IPS-18a (cell line): ENCODE results near the gene ISCU.

ENCODE experiments used
- H3K27ac ChIP-seq: one replicate; pipeline ENCODE4 v1.5.1; 2013; ENCODE audit warnings: low read length
- H3K27me3 ChIP-seq: one replicate; pipeline ENCODE4 v1.6.1; 2013; ENCODE audit warnings: mild to moderate bottlenecking, low read length; ENCODE audit not compliant: control insufficient read depth, insufficient read depth
- H3K36me3 ChIP-seq: one replicate; pipeline ENCODE4 v1.6.1; 2013; ENCODE audit warnings: low read depth, low read length; ENCODE audit not compliant: control insufficient read depth
- H3K4me1 ChIP-seq: one replicate; pipeline ENCODE4 v1.6.1; 2013; ENCODE audit warnings: low read depth, low read length; ENCODE audit not compliant: control insufficient read depth
- H3K4me3 ChIP-seq: one replicate; pipeline ENCODE4 v1.5.1; 2013; ENCODE audit warnings: low read length
- H3K9ac ChIP-seq: one replicate; pipeline ENCODE4 v1.6.1; 2013; ENCODE audit warnings: mild to moderate bottlenecking, low read length, moderate library complexity
- H3K9me3 ChIP-seq: one replicate; pipeline ENCODE4 v1.6.1; 2013; ENCODE audit warnings: low read depth, low read length; ENCODE audit not compliant: control insufficient read depth

The ISCU gene

GRCh38 chr12:108525681-108526080 is 36.7 kb upstream of the ISCU start:
- H3K9ac ChIP-seq, result no peak overlapping the region
- no peak overlapping the region for H3K27ac ChIP-seq
- no peak overlapping the region for H3K4me3 ChIP-seq
- H3K9me3 ChIP-seq, result no peaks in the 10 kb centered on the region
- no peaks in the 10 kb centered on the region for H3K4me1 ChIP-seq
- no peaks in the 10 kb centered on the region for H3K27me3 ChIP-seq
- H3K36me3 ChIP-seq, result peaks cover 97% of the 10 kb centered on the region

GRCh38 chr12:108526482-108527165 is 35.8 kb upstream of the ISCU start:
- Histone ChIP-seq H3K36me3 (peaks cover 96% of the 10 kb centered on the region), H3K27ac (no peak overlapping the region), H3K4me3 (no peak overlapping the region), H3K9me3 (no peaks in the 10 kb centered on the region), H3K9ac (no peak overlapping the region), H3K27me3 (no peaks in the 10 kb centered on the region), H3K4me1 (no peaks in the 10 kb centered on the region)

- H3K4me3 ChIP-seq, result no peak overlapping the region
- H3K27ac ChIP-seq, result no peak overlapping the region
- H3K9me3 ChIP-seq, result no peaks in the 10 kb centered on the region
- no peaks in the 10 kb centered on the region for H3K4me1 ChIP-seq
- H3K27me3 ChIP-seq, result no peaks in the 10 kb centered on the region
- H3K9ac ChIP-seq, result no peak overlapping the region
- H3K36me3 ChIP-seq, result peaks cover 96% of the 10 kb centered on the region
Observed at GRCh38 chr12:108527166-108527496, 35.3 kb upstream of the ISCU start.

DNA sequence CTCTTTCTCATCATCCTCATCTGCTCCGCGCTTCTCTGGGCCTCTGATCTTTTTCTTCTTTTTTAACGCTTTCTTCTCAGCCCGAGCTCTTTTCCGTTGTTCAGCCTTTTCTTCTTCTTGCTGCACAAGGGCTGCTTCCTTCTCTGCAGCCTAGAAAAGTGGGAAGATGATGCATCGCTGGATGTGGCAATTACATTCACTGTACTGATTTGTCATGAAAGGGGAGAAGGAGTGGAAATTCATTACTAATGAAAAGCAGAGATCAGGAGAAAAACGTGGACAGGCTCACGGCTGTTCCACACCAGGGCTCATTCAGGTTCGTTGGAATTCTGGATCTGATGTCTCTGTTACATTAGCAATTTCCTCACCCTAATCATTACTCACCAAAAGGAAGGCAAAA is 32.2 kb upstream of the ISCU start:
- Histone ChIP-seq H3K4me1 (no peaks in the 10 kb centered on the region), H3K27ac (no peak overlapping the region), H3K9me3 (no peaks in the 10 kb centered on the region), H3K36me3 (peaks cover 90% of the 10 kb centered on the region), H3K9ac (no peak overlapping the region), H3K27me3 (no peaks in the 10 kb centered on the region), H3K4me3 (no peak overlapping the region)

DNA sequence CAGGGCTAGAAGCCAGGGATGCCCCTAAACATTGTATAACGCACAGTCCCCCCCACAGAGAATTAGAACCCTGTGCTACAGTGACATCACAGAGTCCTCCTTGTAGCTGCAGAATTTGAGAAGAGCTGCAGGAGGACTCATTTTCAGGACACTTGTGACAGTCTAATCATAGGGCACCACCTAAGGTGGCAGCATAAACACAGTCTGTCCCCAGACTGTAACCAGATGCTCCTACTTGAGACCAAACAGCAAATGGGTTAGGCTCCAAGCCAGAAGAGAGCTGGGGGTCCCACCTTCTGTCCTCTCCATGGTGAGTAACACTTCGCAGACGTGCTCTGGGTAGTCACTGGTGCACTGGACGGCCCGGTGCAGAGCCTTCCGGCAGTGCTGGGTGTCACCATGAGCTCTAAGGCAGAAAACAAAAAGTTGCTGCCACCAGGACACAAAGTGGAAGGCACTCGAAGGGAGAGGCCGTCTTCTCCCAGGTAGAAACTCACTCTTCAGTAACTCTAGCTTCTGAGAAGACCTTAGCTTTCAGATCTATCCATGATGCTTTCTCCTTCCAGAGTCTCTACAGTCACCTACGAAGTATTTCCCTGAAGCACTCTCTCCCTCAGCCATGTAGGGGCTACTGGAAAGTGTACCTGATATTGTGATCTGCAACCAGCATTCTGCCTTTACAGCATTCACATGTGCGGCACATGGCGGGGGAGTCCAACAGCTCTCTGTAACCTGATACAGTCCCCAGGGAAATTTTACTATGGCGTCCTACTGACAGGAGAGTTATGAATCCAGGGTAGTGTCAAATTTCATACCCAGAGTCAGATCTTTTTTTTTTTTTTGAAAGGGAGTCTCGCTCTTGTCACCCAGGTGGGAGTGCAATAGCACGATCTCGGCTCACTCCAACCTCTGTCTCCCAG is 30.2 kb upstream of the ISCU start:
- Histone ChIP-seq H3K4me3 (no peak overlapping the region), H3K36me3 (peaks cover 90% of the 10 kb centered on the region), H3K27me3 (no peaks in the 10 kb centered on the region), H3K9ac (no peak overlapping the region), H3K4me1 (no peaks in the 10 kb centered on the region), H3K9me3 (no peaks in the 10 kb centered on the region), H3K27ac (no peak overlapping the region)

GRCh38 chr12:108538146-108538545 is 24.2 kb upstream of the ISCU start:
- no peaks in the 10 kb centered on the region for H3K9me3 ChIP-seq
- H3K4me3 ChIP-seq, result no peak overlapping the region
- no peaks in the 10 kb centered on the region for H3K27me3 ChIP-seq
- H3K4me1 ChIP-seq, result no peaks in the 10 kb centered on the region
- no peak overlapping the region for H3K27ac ChIP-seq
- no peak overlapping the region for H3K9ac ChIP-seq
- peaks cover 76% of the 10 kb centered on the region for H3K36me3 ChIP-seq

GRCh38 chr12:108538616-108539195 is 23.7 kb upstream of the ISCU start:
- Histone ChIP-seq H3K4me3 (no peak overlapping the region), H3K9ac (no peak overlapping the region), H3K27me3 (no peaks in the 10 kb centered on the region), H3K4me1 (no peaks in the 10 kb centered on the region), H3K36me3 (peaks cover 76% of the 10 kb centered on the region), H3K9me3 (no peaks in the 10 kb centered on the region), H3K27ac (no peak overlapping the region)

- no peak overlapping the region for H3K27ac ChIP-seq
- no peak overlapping the region for H3K9ac ChIP-seq
- no peaks in the 10 kb centered on the region for H3K27me3 ChIP-seq
- H3K9me3 ChIP-seq, result no peaks in the 10 kb centered on the region
- no peak overlapping the region for H3K4me3 ChIP-seq
- H3K36me3 ChIP-seq, result peaks cover 76% of the 10 kb centered on the region
- no peaks in the 10 kb centered on the region for H3K4me1 ChIP-seq
Observed at GRCh38 chr12:108542320-108542719, 20.1 kb upstream of the ISCU start.

DNA sequence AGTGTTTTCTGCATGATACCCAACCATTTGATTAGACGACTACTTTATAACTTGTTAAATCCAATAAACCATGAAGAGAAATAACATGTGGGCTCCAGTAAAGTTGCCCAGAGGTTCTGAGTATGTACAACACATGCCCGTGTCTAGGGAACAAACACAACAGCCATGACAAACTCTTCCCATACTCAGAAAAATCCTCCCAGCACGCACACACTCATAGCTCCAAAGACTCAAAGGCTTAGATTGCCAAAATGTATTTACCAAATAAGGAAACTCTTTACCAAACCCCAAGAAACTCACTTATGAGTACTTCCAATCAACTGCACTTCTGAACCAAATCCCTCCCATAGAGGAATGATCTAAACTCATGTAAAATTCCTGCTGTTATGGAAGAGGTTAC is 18.7 kb upstream of the ISCU start:
- H3K36me3 ChIP-seq, result peaks cover 76% of the 10 kb centered on the region
- no peak overlapping the region for H3K4me3 ChIP-seq
- H3K9ac ChIP-seq, result no peak overlapping the region
- no peak overlapping the region for H3K27ac ChIP-seq
- no peaks in the 10 kb centered on the region for H3K9me3 ChIP-seq
- H3K4me1 ChIP-seq, result no peaks in the 10 kb centered on the region
- H3K27me3 ChIP-seq, result no peaks in the 10 kb centered on the region

DNA sequence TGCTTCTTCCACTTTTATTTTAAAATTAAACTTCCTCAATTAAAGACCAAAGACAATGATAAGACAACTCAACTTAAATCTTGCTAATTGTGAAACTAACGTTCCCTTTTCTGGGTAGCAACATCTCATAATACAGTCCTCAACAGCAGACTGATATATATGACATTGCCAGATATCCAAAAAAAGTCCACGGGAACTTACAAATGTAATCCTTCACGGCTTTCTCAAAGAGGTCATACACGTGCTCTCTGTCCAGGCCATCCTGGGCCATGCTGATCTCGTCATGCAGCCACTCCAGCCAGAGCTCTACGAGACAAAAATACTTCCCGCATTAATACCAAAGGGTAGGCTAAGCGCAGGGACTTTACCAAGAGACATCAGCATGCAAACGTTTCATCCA is 14.7 kb upstream of the ISCU start:
- H3K4me3 ChIP-seq, result no peak overlapping the region
- no peak overlapping the region for H3K27ac ChIP-seq
- no peaks in the 10 kb centered on the region for H3K9me3 ChIP-seq
- H3K36me3 ChIP-seq, result peaks cover 69% of the 10 kb centered on the region
- H3K9ac ChIP-seq, result no peak overlapping the region
- H3K27me3 ChIP-seq, result no peaks in the 10 kb centered on the region
- H3K4me1 ChIP-seq, result no peaks in the 10 kb centered on the region

GRCh38 chr12:108548954-108549521 is 13.4 kb upstream of the ISCU start:
- no peak overlapping the region for H3K9ac ChIP-seq
- peaks cover 56% of the 10 kb centered on the region for H3K36me3 ChIP-seq
- H3K9me3 ChIP-seq, result no peaks in the 10 kb centered on the region
- no peaks in the 10 kb centered on the region for H3K4me1 ChIP-seq
- H3K27me3 ChIP-seq, result no peaks in the 10 kb centered on the region
- H3K4me3 ChIP-seq, result no peak overlapping the region
- H3K27ac ChIP-seq, result no peak overlapping the region
